H1 (cell line): ENCODE results near the gene KLHL18.

Experiments
- ATF2 ChIP-seq: IDR thresholded peaks from 2 replicates; pipeline ENCODE4 v1.6.1; 2012; ENCODE audit warnings: low read length, inconsistent platforms
- BRCA1 ChIP-seq: IDR thresholded peaks from 2 replicates; pipeline ENCODE4 v1.6.1; 2012; ENCODE audit warnings: low read depth, low read length, improper control_type of control experiment
- CTCF ChIP-seq, 3 experiments: IDR thresholded peaks; 1 replicate in 2 of 3; 2 replicates in 1 of 3; pipeline versions ENCODE4 v1.5.1 to v1.6.1; 2011; ENCODE audit warnings: low read length in 3 of 3, mild to moderate bottlenecking in 3 of 3, inconsistent platforms in 2 of 3, low read depth in 1 of 3, moderate library complexity in 1 of 3; ENCODE audit not compliant: insufficient read depth in 1 of 3; ENCODE audit errors: control extremely low read depth in 1 of 3
- YY1 ChIP-seq: IDR thresholded peaks from 2 replicates; pipeline ENCODE4 v1.6.1; 2011; ENCODE audit warnings: low read depth, mild to moderate bottlenecking, low read length
- TF ChIP-seq, protein P1 (sequence below): IDR thresholded peaks from 2 replicates; pipeline ENCODE4 v1.6.1; 2012; ENCODE audit warnings: inconsistent platforms

GRCh38 chr3:47238017-47238416 lies 44.7 kb upstream of the KLHL18 start:
- TF ChIP-seq, protein P1, sequence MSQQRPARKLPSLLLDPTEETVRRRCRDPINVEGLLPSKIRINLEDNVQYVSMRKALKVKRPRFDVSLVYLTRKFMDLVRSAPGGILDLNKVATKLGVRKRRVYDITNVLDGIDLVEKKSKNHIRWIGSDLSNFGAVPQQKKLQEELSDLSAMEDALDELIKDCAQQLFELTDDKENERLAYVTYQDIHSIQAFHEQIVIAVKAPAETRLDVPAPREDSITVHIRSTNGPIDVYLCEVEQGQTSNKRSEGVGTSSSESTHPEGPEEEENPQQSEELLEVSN, result no peak
- TF ChIP-seq CTCF (IDR thresholded peaks at IDR 0.05; ENCODE audit: control extremely low read depth in 1 of 3, insufficient read depth in 1 of 3, low read depth in 1 of 3, low read length in 3 of 3) (no peak), ATF2 (no peak), BRCA1 (no peak), YY1 (no peak)
